Measurements from ENCODE around the gene TMEM132D.

DNA sequence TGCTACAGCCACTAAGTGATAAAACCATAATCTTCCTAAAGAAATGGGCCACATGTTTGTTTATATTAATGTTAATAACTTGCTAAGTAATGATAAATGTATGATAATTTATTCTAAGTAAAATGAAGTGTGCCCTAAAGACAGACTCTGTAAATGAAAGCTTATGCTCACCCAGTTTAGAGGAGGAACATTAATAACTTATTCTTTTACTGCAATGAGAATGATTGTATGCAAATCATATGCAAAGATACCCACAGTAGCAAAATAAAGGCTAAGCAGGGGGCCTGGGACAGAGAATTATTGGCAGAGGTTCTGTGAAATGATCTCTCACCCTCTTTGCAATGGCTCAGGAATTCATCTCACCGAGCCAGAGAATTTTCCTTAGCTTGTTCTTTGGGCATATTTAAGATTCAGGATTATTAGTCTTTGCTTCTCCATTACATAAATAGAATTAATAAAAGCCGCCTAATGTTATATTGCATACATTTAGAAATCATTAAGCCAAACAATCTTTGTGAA is 75.9 kb downstream of the TMEM132D start:
- TF ChIP-seq, protein P1, sequence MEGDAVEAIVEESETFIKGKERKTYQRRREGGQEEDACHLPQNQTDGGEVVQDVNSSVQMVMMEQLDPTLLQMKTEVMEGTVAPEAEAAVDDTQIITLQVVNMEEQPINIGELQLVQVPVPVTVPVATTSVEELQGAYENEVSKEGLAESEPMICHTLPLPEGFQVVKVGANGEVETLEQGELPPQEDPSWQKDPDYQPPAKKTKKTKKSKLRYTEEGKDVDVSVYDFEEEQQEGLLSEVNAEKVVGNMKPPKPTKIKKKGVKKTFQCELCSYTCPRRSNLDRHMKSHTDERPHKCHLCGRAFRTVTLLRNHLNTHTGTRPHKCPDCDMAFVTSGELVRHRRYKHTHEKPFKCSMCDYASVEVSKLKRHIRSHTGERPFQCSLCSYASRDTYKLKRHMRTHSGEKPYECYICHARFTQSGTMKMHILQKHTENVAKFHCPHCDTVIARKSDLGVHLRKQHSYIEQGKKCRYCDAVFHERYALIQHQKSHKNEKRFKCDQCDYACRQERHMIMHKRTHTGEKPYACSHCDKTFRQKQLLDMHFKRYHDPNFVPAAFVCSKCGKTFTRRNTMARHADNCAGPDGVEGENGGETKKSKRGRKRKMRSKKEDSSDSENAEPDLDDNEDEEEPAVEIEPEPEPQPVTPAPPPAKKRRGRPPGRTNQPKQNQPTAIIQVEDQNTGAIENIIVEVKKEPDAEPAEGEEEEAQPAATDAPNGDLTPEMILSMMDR (IDR thresholded peaks at IDR 0.05) = no peak
- no peak for TF ChIP-seq POLR2A (IDR thresholded peaks at IDR 0.05)
